Heart right ventricle (tissue), 16 donors: ENCODE data around the gene SF3A2. TPM values are rescaled to one million over a fixed set of nuclear protein-coding genes. Genes with fewer than 3 reads are reported as not detected.
A peak's percentile ranks its signal among the peaks of the same experiment; 100 is the strongest.

Source experiments
- ATAC-seq, 8 donors: fragments of 200-7000 bp; cut with Tn5 transposase; one replicate each; pipeline ENCODE4 v1.9.1; 2020; ENCODE audit warnings: mild to moderate bottlenecking in 8 of 8, moderate library complexity in 8 of 8, moderate number of reproducible peaks in 1 of 8
- DNase-seq, 2 donors: peaks; one replicate each; pipeline ENCODE4 v3.0.0-alpha.2; 2020
- H3K27ac ChIP-seq, 10 donors: fragments of 200-600 bp; sonication (generic) in 2 of 10; one replicate each; pipeline versions ENCODE4 v1.5.0 to v1.8.0; 2020 to 2022; ENCODE audit warnings: mild to moderate bottlenecking in 3 of 10
- H3K27me3 ChIP-seq, 7 donors: fragments of 200-600 bp; one replicate each; pipeline ENCODE4 v1.8.0; 2021 to 2022; ENCODE audit warnings: mild to moderate bottlenecking in 2 of 7
- H3K36me3 ChIP-seq, 9 donors: fragments of 200-600 bp; sonication (generic) in 1 of 9; one replicate each; pipeline versions ENCODE4 v1.5.0 to v1.8.0; 2020 to 2022; ENCODE audit warnings: mild to moderate bottlenecking in 2 of 9
- H3K4me1 ChIP-seq, 9 donors: fragments of 200-600 bp; sonication (generic) in 1 of 9; one replicate each; pipeline versions ENCODE4 v1.5.0 to v1.8.0; 2020 to 2022; ENCODE audit warnings: mild to moderate bottlenecking in 4 of 9
- H3K4me3 ChIP-seq, 10 donors: fragments of 200-600 bp; sonication (generic) in 2 of 10; one replicate each; pipeline versions ENCODE4 v1.5.0 to v1.8.0; 2020 to 2022; ENCODE audit warnings: mild to moderate bottlenecking in 7 of 10, moderate library complexity in 2 of 10
- H3K9me3 ChIP-seq, 11 donors: fragments of 200-600 bp in 10 of 11; sonication (generic) in 2 of 11; one replicate each; pipeline versions ENCODE4 v1.5.0 to v1.8.0; 2013 to 2022; ENCODE audit warnings: mild to moderate bottlenecking in 2 of 11, control low read depth in 1 of 11, moderate library complexity in 1 of 11
- CTCF ChIP-seq, 9 donors: fragments of 200-600 bp; sonication (generic) in 2 of 9; IDR thresholded peaks; one replicate each; pipeline versions ENCODE4 v1.5.0 to v1.8.0; 2021 to 2022; ENCODE audit warnings: antibody characterized with exemption in 9 of 9, mild to moderate bottlenecking in 5 of 9, moderate library complexity in 1 of 9
- whole genome bisulfite sequencing, 2 donors: extraction: QIAGEN DNeasy Blood & Tissue Kit; methylation state at CpG; one replicate each; pipeline ENCODE4 v1.1.7; 2013; ENCODE audit warnings: inconsistent platforms in 1 of 2; 5-methylcytosine and 5-hydroxymethylcytosine counted together
- intact Hi-C, 10 donors: fragments of 100-400 bp; cut with DNase I; formaldehyde crosslinking; loops; one replicate each; pipeline versions ENCODE4 v1.11.1 to v1.14.2; 2022
- polyA plus RNA-seq, 2 donors: library from polyadenylated mRNA; stranded (reverse); fragments of 200-250 nt; gene quantifications; one replicate each; pipeline ENCODE4 v1.2.3, GENCODE V29; 2013
- total RNA-seq, 10 donors: library from RNA; stranded (reverse); fragmentation: NEBNext Ultra II Directional in 3 of 10; extraction: Animal tissue kit (Norgen Biotek cat#: 25700) in 3 of 10; gene quantifications; one replicate each; pipeline versions ENCODE4 v1.2.1 to v1.2.4, GENCODE V29; 2021 to 2023
- donor health status: Arrhythmogenic right ventricular cardiomyopathy.
- donor health status: ischemic (EF 13 %, LVEDD 7.1; RV severe dilation, severe dysfunction).
- donor health status: healthy with polysubstance abuse.
- donor health status: DM: no; HTN: yes; CAD: no.
- donor health status: DM: no; HTN: no; CAD: no.
- donor health status: ischemic (EF 25% LVEDD 6.9; RV normal size, moderate dysfunction).
- donor health status: ischemic (EF 25% LVEDD 5.7; RV mildly dilated, moderate dysfunction).
- donor health status: healthy.
- donor health status: DM: yes; HTN: yes; CAD: no.
- donor health status: Ischemic cardiomyopathy.
- donor health status: ischemic (EF 35%, LVEDD 5.7; RV mildly dilated, moderate dysfunction).
- donor health status: nonischemic (EF 11% LVEDD 7.7; RV severe dilation, severe dysfunction).
- donor health status: DM: yes; HTN: yes; CAD: no.
- donor health status: PGD.
- donor health status: ischemic (EF 29% LVEDD 5.4; RV normal size, mild dysfunction).
- donor health status: nonischemic (EF 23%, LVEDD 6.1; RV moderate dilation, normal function).

The SF3A2 gene
- total and polyA plus RNA-seq, 12 donors: 24.6 to 47.3 (median 30.4) TPM

GRCh38 chr19:2286402-2287140 is 49.9 kb downstream of the SF3A2 start:
- Histone ChIP-seq H3K27ac (no peak overlapping the region), H3K9me3 (no peaks in the 10 kb centered on the region), H3K36me3 (no peaks in the 10 kb centered on the region), H3K4me3 (no peak overlapping the region), H3K27me3 (peaks cover 23 to 59% (median 36%) of the 10 kb centered on the region in 7 donors), H3K4me1 (peaks cover 18 to 49% (median 33%) of the 10 kb centered on the region in 9 donors)
- ATAC-seq (no peak), DNase-seq (no peak)
- 80 to 82% methylated on average over 20 of the region's 20 CpGs for WGBS, 2 donors
- intact Hi-C loops: loop anchor here in 2 of 10 donors (10.0 kb wide), 2 partner anchors 98 to 108 kb away; no protein-coding TSS in a partner anchor
- TF ChIP-seq CTCF (IDR thresholded peaks at IDR 0.05): no peak

GRCh38 chr19:2287585-2288337 is 51.1 kb downstream of the SF3A2 start:
- Histone ChIP-seq H3K9me3 (no peaks in the 10 kb centered on the region), H3K4me3 (no peak overlapping the region), H3K36me3 (no peaks in the 10 kb centered on the region), H3K4me1 (peaks cover 15 to 42% (median 22%) of the 10 kb centered on the region in 9 donors), H3K27me3 (peaks cover 25 to 68% (median 48%) of the 10 kb centered on the region in 7 donors), H3K27ac (peak overlapping the region in 1 of 10 donors; percentile 91)
- intact Hi-C loops: loop anchor here in 2 of 10 donors (10.0 kb wide), 2 partner anchors 97 to 107 kb away; no protein-coding TSS in a partner anchor
- DNase-seq (no peak), ATAC-seq (no peak)
- WGBS, 2 donors: 77 to 79% methylated on average over 13 of the region's 13 CpGs
- TF ChIP-seq CTCF (IDR thresholded peaks at IDR 0.05): no peak

- intact Hi-C loops: loop anchor here in 2 of 10 donors (10.0 kb wide), 2 partner anchors 96 to 106 kb away; no protein-coding TSS in a partner anchor
- ATAC-seq: peak in 1 of 8 donors; percentile 7
Observed at GRCh38 chr19:2288338-2288817, 51.8 kb downstream of the SF3A2 start.

More at GRCh38 chr19:2288338-2288817, 51.8 kb downstream of the SF3A2 start:
- DNase-seq: no peak
- peaks cover 15 to 40% (median 21%) of the 10 kb centered on the region in 9 donors for H3K4me1 ChIP-seq
- peaks cover 25 to 74% (median 54%) of the 10 kb centered on the region in 7 donors for H3K27me3 ChIP-seq
- no peak for TF ChIP-seq CTCF (IDR thresholded peaks at IDR 0.05)
- H3K4me3 ChIP-seq: no peak overlapping the region
- peak overlapping the region in 1 of 10 donors; percentile 91 for H3K27ac ChIP-seq
- no peaks in the 10 kb centered on the region for H3K36me3 ChIP-seq
- WGBS, 2 donors: 79 to 88% methylated on average over 17 of the region's 17 CpGs
- no peaks in the 10 kb centered on the region for H3K9me3 ChIP-seq
